Fibroblast of lung (primary cell): ENCODE results near the gene MEIS2.

Experiments used
- EZH2 ChIP-seq: IDR thresholded peaks from 2 replicates; pipeline ENCODE4 v1.5.1; 2012; ENCODE audit warnings: low read length, control low read depth, mild to moderate bottlenecking; ENCODE audit errors: missing control alignments
- TF ChIP-seq, protein P1 (sequence below), 2 donors: IDR thresholded peaks in 1 of 2; conservative IDR thresholded peaks in 1 of 2; 1 replicate in 1 of 2; 2 replicates in 1 of 2; pipeline ENCODE4 v1.5.1; 2011 to 2012; ENCODE audit warnings: low read length in 2 of 2, control low read depth in 1 of 2, inconsistent platforms in 1 of 2, low read depth in 1 of 2, mild to moderate bottlenecking in 1 of 2

- TF ChIP-seq, protein P1, sequence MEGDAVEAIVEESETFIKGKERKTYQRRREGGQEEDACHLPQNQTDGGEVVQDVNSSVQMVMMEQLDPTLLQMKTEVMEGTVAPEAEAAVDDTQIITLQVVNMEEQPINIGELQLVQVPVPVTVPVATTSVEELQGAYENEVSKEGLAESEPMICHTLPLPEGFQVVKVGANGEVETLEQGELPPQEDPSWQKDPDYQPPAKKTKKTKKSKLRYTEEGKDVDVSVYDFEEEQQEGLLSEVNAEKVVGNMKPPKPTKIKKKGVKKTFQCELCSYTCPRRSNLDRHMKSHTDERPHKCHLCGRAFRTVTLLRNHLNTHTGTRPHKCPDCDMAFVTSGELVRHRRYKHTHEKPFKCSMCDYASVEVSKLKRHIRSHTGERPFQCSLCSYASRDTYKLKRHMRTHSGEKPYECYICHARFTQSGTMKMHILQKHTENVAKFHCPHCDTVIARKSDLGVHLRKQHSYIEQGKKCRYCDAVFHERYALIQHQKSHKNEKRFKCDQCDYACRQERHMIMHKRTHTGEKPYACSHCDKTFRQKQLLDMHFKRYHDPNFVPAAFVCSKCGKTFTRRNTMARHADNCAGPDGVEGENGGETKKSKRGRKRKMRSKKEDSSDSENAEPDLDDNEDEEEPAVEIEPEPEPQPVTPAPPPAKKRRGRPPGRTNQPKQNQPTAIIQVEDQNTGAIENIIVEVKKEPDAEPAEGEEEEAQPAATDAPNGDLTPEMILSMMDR (conservative IDR thresholded peaks at IDR 0.05 in 1 of 2, IDR thresholded peaks at IDR 0.05 in 1 of 2; ENCODE audit: low read depth in 1 of 2, low read length in 2 of 2), result no peak
- TF ChIP-seq EZH2, result no peak
Measured at GRCh38 chr15:36978126-36978525, 122.2 kb downstream of the MEIS2 start.
